CD4-positive, CD25-positive, alpha-beta regulatory T cell (primary cell): ENCODE data around the gene RAB2B. TPM values are rescaled to one million over a fixed set of nuclear protein-coding genes. Genes with fewer than 3 reads are reported as not detected.
A peak's percentile ranks its signal among the peaks of the same experiment; 100 is the strongest.
"Not testable (repeated sequence)": the region's sequence is repeated elsewhere in the genome, so short reads cannot be mapped to it uniquely, and the experiment has no call there.

Experiments used
- ATAC-seq, 2 donors: fragments of 150-1000 bp; cut with Tn5 transposase; one replicate each; pipeline ENCODE4 v1.10.0; 2021; ENCODE audit warnings: low read depth in 2 of 2, moderate number of reproducible peaks in 2 of 2, moderate library complexity in 1 of 2
- DNase-seq, 3 donors: peaks; one replicate each; pipeline versions ENCODE4 v3.0.0 to v3.0.0-alpha.2; 2012 to 2022; ENCODE audit warnings: mixed read lengths in 1 of 3
- H3K27ac ChIP-seq: one replicate; pipeline ENCODE4 v1.7.0; 2013; ENCODE audit warnings: mild to moderate bottlenecking, low read length; ENCODE audit not compliant: insufficient read depth, poor library complexity, severe bottlenecking
- H3K27me3 ChIP-seq: one replicate; pipeline ENCODE4 v1.7.0; 2013; ENCODE audit warnings: low read length; ENCODE audit not compliant: control insufficient read depth, insufficient read depth
- H3K36me3 ChIP-seq: one replicate; pipeline ENCODE4 v1.7.0; 2013; ENCODE audit warnings: mild to moderate bottlenecking, low read length, moderate library complexity; ENCODE audit not compliant: control insufficient read depth, insufficient read depth
- H3K4me1 ChIP-seq: 2 replicates; pipeline ENCODE4 v1.7.0; 2013; ENCODE audit warnings: mild to moderate bottlenecking, low read length; ENCODE audit not compliant: insufficient read depth, control insufficient read depth, poor library complexity, severe bottlenecking
- H3K4me3 ChIP-seq: one replicate; pipeline ENCODE4 v1.7.0; 2013; ENCODE audit warnings: low read depth, mild to moderate bottlenecking, low read length, moderate library complexity
- H3K9me3 ChIP-seq, 2 experiments: 1 replicate in 1 of 2; 2 replicates in 1 of 2; pipeline ENCODE4 v1.7.0; 2013; ENCODE audit warnings: low read length in 2 of 2, mild to moderate bottlenecking in 1 of 2, moderate library complexity in 1 of 2; ENCODE audit not compliant: control insufficient read depth in 2 of 2
- H3K27ac Mint-ChIP-seq, 3 donors: one replicate each; pipeline ENCODE4 v1.8.0; 2020 to 2022; ENCODE audit warnings: mild to moderate bottlenecking in 3 of 3, mixed read lengths in 3 of 3, moderate library complexity in 2 of 3
- H3K27me3 Mint-ChIP-seq: one replicate; pipeline ENCODE4 v1.8.0; 2022; ENCODE audit warnings: mild to moderate bottlenecking, mixed read lengths
- H3K36me3 Mint-ChIP-seq: one replicate; pipeline ENCODE4 v1.8.0; 2020; ENCODE audit warnings: mixed read lengths
- H3K4me1 Mint-ChIP-seq, 4 donors: one replicate each; pipeline ENCODE4 v1.8.0; 2020 to 2022; ENCODE audit warnings: mixed read lengths in 4 of 4, mild to moderate bottlenecking in 1 of 4
- H3K4me3 Mint-ChIP-seq, 4 donors: one replicate each; pipeline ENCODE4 v1.8.0; 2020 to 2022; ENCODE audit warnings: mild to moderate bottlenecking in 4 of 4, mixed read lengths in 4 of 4, moderate library complexity in 3 of 4
- H3K9me3 Mint-ChIP-seq, 7 donors: one replicate each; pipeline ENCODE4 v1.8.0; 2020 to 2022; ENCODE audit warnings: mixed read lengths in 7 of 7, mild to moderate bottlenecking in 3 of 7, moderate library complexity in 2 of 7
- polyA plus RNA-seq, 4 donors: library from polyadenylated mRNA; unstranded; fragments of 300-500 nt; fragmentation: Illumina TruSeq; gene quantifications; one replicate each; pipeline ENCODE4 v1.2.3, GENCODE V29; 2021
- total RNA-seq: library from RNA; stranded (reverse); gene quantifications from one replicate; pipeline ENCODE4 v1.2.3, GENCODE V29; 2022

RAB2B gene
- total and polyA plus RNA-seq, 5 donors from 2014 or later: 12.1 to 32.6 (median 16.8) TPM

- H3K9me3 Mint-ChIP-seq: no peaks in the 10 kb centered on the region
- Histone ChIP-seq H3K4me3 (no peak overlapping the region), H3K4me1 (no peaks in the 10 kb centered on the region), H3K9me3 (no peaks in the 10 kb centered on the region), H3K36me3 (peaks cover 53% of the 10 kb centered on the region), H3K27ac (no peak overlapping the region), H3K27me3 (no peaks in the 10 kb centered on the region)
- peaks cover 37% of the 10 kb centered on the region for H3K36me3 Mint-ChIP-seq
- H3K4me1 Mint-ChIP-seq: peaks cover 0 to 9% (median 4%) of the 10 kb centered on the region in 4 donors
- no peak for DNase-seq
- H3K4me3 Mint-ChIP-seq: no peak overlapping the region
- H3K27me3 Mint-ChIP-seq: no peaks in the 10 kb centered on the region
- ATAC-seq: no peak
- H3K27ac Mint-ChIP-seq: peak overlapping the region in 2 of 3 donors; percentile 36 to 74
Observed at GRCh38 chr14:21467616-21468015, 9.1 kb downstream of the RAB2B start.

- DNase-seq (peak; percentile 100), ATAC-seq (peak; percentile 98 to 99)
- no peaks in the 10 kb centered on the region for H3K9me3 ChIP-seq
- peak within 1 kb of the TSS; percentile 86 to 99 (median 98) for H3K4me3 Mint-ChIP-seq
- H3K27ac ChIP-seq: peak within 1 kb of the TSS; percentile 95
- peaks cover 14% of the 10 kb centered on the region for H3K36me3 ChIP-seq
- H3K27me3 ChIP-seq: no peaks in the 10 kb centered on the region
- peaks cover 40% of the 10 kb centered on the region for H3K4me1 ChIP-seq
- peaks cover 13% of the 10 kb centered on the region for H3K36me3 Mint-ChIP-seq
- H3K27me3 Mint-ChIP-seq: no peaks in the 10 kb centered on the region
- H3K4me1 Mint-ChIP-seq: peaks cover 20 to 48% (median 33%) of the 10 kb centered on the region in 4 donors
- peak within 1 kb of the TSS; percentile 98 for H3K4me3 ChIP-seq
- H3K9me3 Mint-ChIP-seq: no peaks in the 10 kb centered on the region
- peak within 1 kb of the TSS; percentile 99 to 100 (median 100) for H3K27ac Mint-ChIP-seq
Observed at GRCh38 chr14:21455912-21456667, 20.7 kb downstream of the RAB2B start, which contains the start of gene CHD8. CHD8 (minus strand) TSS chr14:21456123; CDS start chr14:21431643, 24,480 bp downstream.

DNA sequence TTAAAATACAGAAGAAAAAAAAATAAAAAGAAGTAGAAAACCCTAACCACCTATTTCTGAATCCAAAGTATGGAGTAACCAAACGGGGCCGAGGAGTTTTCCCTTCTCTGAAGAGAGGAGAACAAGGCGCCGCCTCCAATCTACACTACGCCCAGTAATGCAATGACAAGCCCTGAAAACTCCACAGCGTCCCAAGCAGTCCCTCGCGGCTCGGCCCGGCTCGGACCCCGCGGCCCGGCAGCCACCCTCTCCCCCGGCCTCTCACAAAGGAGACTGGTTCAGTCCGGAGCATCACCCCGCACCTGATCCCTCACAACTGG is 21.2 kb downstream of the RAB2B start:
- Mint-ChIP-seq H3K4me3 (peak overlapping the region; percentile 86 to 99 (median 98)), H3K4me1 (peaks cover 20 to 53% (median 36%) of the 10 kb centered on the region in 4 donors), H3K27me3 (no peaks in the 10 kb centered on the region), H3K27ac (peak overlapping the region; percentile 99 to 100 (median 100)), H3K36me3 (peaks cover 9% of the 10 kb centered on the region), H3K9me3 (no peaks in the 10 kb centered on the region)
- Histone ChIP-seq H3K27ac (peak overlapping the region; percentile 95), H3K4me1 (peaks cover 46% of the 10 kb centered on the region), H3K36me3 (peaks cover 9% of the 10 kb centered on the region), H3K27me3 (no peaks in the 10 kb centered on the region), H3K4me3 (peak overlapping the region; percentile 93), H3K9me3 (no peaks in the 10 kb centered on the region)
- DNase-seq (no peak), ATAC-seq (no peak)

DNA sequence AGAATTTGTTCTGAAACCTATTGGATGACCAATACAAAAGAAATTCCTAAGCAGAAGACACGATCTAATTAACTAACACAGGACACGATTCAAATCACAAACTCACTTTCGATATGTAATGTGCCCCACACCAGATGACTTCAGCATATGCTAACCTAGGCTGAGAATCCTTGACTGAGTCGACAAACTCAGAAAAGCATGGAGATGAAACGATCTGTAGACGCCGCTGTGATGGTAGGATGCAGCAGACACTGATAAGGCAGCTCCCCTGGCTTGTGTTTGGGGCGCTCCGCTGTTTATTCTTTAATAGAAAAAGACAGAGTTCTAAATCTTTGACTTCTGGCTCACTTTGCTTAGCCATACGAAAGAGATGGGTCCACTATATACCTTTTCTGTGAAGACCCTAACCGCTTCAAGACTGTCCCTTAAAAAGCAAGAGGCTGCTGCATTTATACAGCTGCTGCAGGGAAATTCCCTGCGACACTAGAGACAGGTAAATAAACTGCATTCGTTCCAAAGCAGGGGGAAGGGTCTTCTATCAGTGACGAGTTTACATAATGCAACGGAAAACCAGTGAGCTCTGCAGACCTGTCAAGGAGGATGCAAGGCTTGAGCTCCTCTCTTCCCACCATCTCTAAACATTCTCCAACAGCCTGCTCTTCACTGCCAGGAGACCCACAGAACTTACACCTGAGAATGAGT is 21.8 kb downstream of the RAB2B start:
- H3K4me3 ChIP-seq: peak overlapping the region; percentile 93

GRCh38 chr14:21449899-21450216 is 26.9 kb downstream of the RAB2B start:
- H3K27ac ChIP-seq: peak overlapping the region; percentile 57
- no peaks in the 10 kb centered on the region for H3K27me3 Mint-ChIP-seq
- H3K4me1 ChIP-seq: peaks cover 60% of the 10 kb centered on the region
- peaks cover 44 to 79% (median 56%) of the 10 kb centered on the region in 4 donors for H3K4me1 Mint-ChIP-seq
- peak overlapping the region; percentile 53 for H3K4me3 ChIP-seq
- peak overlapping the region; percentile 3 to 54 (median 26) for H3K4me3 Mint-ChIP-seq
- ATAC-seq (no peak), DNase-seq (no peak)
- H3K9me3 ChIP-seq: no peaks in the 10 kb centered on the region
- H3K27ac Mint-ChIP-seq: peak overlapping the region in 2 of 3 donors; percentile 3 to 57
- peaks cover 12% of the 10 kb centered on the region for H3K36me3 Mint-ChIP-seq
- no peaks in the 10 kb centered on the region for H3K27me3 ChIP-seq
- H3K9me3 Mint-ChIP-seq: no peaks in the 10 kb centered on the region
- no peaks in the 10 kb centered on the region for H3K36me3 ChIP-seq

More for the DNA sequence above, 21.8 kb downstream of the RAB2B start:
- Histone ChIP-seq H3K27me3 (no peaks in the 10 kb centered on the region), H3K27ac (peak overlapping the region; percentile 95), H3K4me1 (peaks cover 51% of the 10 kb centered on the region), H3K36me3 (peaks cover 6% of the 10 kb centered on the region), H3K9me3 (no peaks in the 10 kb centered on the region)
- H3K4me3 Mint-ChIP-seq: peak overlapping the region; percentile 86 to 99 (median 98)
- H3K4me1 Mint-ChIP-seq: peaks cover 24 to 59% (median 41%) of the 10 kb centered on the region in 4 donors
- DNase-seq (peak in 2 of 3 donors; percentile 22 to 34), ATAC-seq (no peak)
- H3K9me3 Mint-ChIP-seq: no peaks in the 10 kb centered on the region
- H3K27me3 Mint-ChIP-seq: no peaks in the 10 kb centered on the region
- H3K27ac Mint-ChIP-seq: peak overlapping the region; percentile 99 to 100 (median 100)
- H3K36me3 Mint-ChIP-seq: peaks cover 9% of the 10 kb centered on the region

DNA sequence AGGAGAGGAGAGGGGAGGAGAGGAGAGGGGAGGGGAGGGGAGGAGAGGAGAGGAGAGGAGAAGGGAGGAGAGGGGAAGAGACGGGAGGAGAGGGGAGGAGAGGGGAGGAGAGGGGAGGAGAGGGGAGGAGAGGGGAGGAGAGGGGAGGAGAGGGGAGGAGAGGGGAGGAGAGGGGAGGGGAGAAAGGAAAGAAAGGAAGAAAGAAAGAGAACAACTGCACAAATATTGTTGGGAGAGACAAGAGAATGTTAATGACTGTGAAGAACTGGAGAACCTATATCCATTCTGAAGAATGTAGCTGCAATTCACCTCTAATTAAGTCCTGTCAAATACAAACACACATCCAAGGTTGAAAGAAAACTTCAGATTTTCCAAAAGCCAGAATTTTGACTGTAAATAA is 34.1 kb downstream of the RAB2B start:
- H3K9me3 ChIP-seq, H3K4me3 ChIP-seq, H3K4me1 ChIP-seq, H3K9me3 Mint-ChIP-seq, ATAC-seq, H3K27ac ChIP-seq, H3K27ac Mint-ChIP-seq, H3K36me3 ChIP-seq, DNase-seq, H3K4me3 Mint-ChIP-seq, H3K27me3 Mint-ChIP-seq, H3K27me3 ChIP-seq: not testable (repeated sequence)
- H3K36me3 Mint-ChIP-seq: peaks cover 11% of the 10 kb centered on the region
- peaks cover 39 to 69% (median 48%) of the 10 kb centered on the region in 4 donors for H3K4me1 Mint-ChIP-seq

DNA sequence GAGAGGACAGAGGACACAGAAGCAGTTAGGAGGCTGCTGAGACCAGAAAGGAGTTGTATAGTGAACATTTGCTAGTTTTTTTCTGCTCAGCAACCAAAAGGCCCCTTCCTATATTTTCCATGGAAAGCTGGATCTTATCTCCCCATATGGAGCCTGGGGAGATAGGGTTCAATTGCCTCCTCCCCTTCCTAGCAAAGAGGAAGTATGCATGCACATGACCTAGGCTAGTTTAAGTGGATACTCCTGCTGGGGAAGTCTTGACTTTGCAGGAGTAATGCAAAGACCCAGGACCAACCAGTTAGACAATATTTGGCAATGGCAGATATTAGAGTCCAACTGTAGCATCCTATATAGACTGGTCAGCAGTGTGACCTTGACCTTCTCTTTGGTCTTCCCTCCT is 35.9 kb downstream of the RAB2B start:
- H3K9me3 ChIP-seq: no peaks in the 10 kb centered on the region
- DNase-seq (no peak), ATAC-seq (no peak)
- no peak overlapping the region for H3K4me3 Mint-ChIP-seq
- H3K4me1 ChIP-seq: peaks cover 19% of the 10 kb centered on the region
- no peaks in the 10 kb centered on the region for H3K36me3 ChIP-seq
- H3K36me3 Mint-ChIP-seq: peaks cover 3% of the 10 kb centered on the region
- H3K27me3 ChIP-seq: no peaks in the 10 kb centered on the region
- H3K27ac Mint-ChIP-seq: peak overlapping the region in 1 of 3 donors; percentile 78
- H3K27me3 Mint-ChIP-seq: no peaks in the 10 kb centered on the region
- no peaks in the 10 kb centered on the region for H3K9me3 Mint-ChIP-seq
- H3K4me1 Mint-ChIP-seq: peaks cover 33 to 71% (median 48%) of the 10 kb centered on the region in 4 donors
- no peak overlapping the region for H3K27ac ChIP-seq
- no peak overlapping the region for H3K4me3 ChIP-seq
